GM21367 (cell line): ENCODE data around the gene ABCC4.

ENCODE experiments used
- ATAC-seq: cut with Tn5 transposase; IDR thresholded peaks from one replicate; pipeline ENCODE4 v1.9.1; 2021; ENCODE audit not compliant: unreplicated experiment

ABCC4 gene

GRCh38 chr13:95121516-95121915 lies 179.7 kb downstream of the ABCC4 start:
- no peak for ATAC-seq

DNA sequence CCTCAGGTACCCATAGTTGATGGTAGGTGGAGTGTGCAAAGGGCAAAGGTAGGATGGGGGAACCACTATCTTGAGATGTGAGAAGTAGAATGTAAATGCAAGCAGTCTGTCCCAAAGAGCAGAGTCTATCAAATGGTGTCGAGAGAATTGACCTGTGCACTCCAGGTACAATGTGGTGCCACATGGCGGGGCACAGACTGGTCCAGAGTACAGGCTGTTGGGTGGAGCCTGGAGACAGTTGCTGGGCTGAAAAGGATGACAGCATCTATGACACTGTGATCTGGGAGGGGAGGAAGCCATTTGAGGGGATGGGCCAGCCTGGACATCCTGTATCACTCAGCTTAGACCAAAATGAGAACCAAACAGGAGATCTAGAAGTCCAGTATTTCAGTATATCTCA lies 180.6 kb downstream of the ABCC4 start:
- no peak for ATAC-seq

DNA sequence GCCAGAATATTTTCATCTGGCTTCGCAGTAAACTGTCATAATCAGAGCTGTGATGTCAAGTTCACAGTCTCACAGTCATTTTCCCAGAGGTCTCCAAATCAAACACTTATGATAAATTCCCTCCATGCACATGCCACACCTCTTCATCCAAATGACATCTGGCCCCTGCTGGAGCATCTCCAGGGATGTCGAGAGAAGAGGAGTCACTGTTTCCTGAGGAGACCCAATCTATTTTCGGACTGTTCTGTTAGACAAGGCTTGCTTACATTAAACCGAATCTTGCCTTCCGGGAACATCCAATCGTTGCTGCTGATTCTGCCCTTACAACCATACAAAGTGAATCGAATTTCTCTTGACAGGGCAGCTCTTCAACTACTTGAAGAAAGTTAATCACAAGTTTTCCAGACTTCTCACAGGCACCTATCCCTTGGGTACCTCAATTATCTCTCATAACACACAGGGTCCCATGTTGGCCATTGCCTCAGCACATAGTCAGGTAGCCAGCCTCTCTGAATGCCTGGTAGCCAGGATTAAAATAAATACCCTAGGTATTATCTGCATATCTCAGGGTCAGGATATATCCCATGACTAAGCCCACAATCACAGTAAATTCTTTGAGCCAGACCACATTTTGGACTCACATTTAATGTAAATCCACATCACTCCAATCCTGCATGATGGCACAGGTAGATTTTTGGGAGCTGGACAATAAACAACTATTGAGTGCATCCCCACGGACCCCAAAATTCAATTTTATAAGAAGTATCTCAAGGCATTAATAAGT lies 182.5 kb downstream of the ABCC4 start:
- no peak for ATAC-seq

DNA sequence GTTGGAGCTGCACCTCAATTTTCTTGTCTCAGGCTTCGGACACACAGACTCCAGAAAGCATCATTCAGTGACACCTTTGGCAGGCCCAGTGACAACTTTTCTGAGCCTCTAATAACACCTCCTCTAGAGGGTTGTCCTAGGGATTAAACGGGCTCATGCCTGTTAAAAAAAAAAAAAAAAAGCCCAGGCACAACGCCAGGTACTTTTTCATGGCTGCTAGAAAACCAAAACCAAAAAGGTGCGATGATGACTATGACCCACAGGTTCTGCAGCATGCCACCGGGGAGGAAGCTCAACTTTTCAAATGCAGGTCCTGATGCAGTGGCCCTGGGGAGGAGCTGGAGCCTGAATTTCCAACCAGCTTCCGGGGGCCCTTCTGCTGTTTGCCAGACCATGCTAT lies 184.2 kb downstream of the ABCC4 start:
- no peak for ATAC-seq

GRCh38 chr13:95115525-95115924 lies 185.7 kb downstream of the ABCC4 start:
- ATAC-seq, result no peak

GRCh38 chr13:95113601-95114000 lies 187.7 kb downstream of the ABCC4 start:
- no peak for ATAC-seq

GRCh38 chr13:95112883-95113282 lies 188.4 kb downstream of the ABCC4 start:
- ATAC-seq, result no peak

GRCh38 chr13:95111608-95112007 lies 189.6 kb downstream of the ABCC4 start:
- no peak for ATAC-seq

GRCh38 chr13:95106562-95106961 lies 194.7 kb downstream of the ABCC4 start:
- ATAC-seq, result no peak

DNA sequence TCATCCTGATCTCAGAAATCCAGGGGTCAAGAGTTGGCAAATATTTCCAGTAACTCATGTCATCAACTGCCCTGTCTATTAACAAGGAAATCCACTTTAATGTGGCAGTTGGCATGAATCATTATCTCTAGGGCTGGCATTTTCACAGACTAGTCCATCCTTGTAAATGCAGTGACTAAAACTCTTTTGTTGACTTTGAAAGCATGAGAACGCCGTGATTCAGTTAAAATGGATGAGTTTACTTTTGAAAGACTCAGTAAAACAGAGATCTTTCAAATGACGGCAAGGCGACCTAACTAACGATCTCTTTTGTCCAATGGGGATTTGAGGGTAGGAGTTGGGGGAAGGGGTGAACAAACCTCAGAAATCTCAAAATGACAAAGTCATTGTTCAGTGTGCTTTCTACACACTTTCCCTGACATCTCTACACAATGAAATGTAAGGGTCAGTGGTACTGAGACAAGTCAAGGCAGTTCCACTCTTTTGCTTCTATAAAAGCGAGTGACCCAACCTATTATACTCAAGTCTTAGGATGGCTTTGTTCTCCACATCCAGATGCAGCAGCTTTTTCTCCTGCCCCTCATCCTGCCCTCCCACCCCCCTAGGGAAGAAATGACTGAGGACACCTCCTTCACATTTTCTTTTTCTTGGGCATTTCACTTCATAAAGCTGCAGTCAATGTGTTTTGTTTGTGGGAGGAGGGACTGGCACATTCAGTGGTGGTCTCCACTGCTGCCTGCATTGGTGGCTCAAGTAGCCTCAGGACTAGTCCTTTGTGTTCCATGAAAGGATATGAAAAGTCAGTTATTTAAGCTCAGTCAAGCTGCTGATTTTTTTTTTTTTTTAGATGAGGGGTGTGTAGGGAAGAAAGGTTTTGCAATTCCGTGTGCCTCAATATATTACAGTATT lies 200.5 kb downstream of the ABCC4 start:
- ATAC-seq, result no peak

GRCh38 chr13:95099541-95099940 lies 201.7 kb downstream of the ABCC4 start:
- no peak for ATAC-seq

DNA sequence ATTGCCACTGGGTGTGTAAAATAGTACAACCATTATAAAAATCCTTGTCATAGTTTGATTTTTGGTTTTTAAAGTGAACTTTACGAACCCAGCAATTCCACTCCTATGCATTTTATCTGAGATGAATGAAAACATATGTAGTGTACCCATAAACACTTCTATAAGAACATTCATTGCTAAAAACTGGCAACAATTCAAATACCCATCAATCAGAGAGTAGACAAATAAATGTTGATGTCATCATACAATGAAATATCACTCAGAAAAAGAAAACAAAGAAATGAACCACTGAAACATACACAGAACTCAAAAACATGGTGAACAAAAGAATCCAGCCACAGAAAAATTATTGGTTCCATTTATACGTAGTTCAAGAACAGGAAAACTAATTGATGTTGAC lies 202.3 kb downstream of the ABCC4 start:
- ATAC-seq, result no peak

- no peak for ATAC-seq
These were observed 209.5 kb downstream of the ABCC4 start for GRCh38 chr13:95091755-95092154.

DNA sequence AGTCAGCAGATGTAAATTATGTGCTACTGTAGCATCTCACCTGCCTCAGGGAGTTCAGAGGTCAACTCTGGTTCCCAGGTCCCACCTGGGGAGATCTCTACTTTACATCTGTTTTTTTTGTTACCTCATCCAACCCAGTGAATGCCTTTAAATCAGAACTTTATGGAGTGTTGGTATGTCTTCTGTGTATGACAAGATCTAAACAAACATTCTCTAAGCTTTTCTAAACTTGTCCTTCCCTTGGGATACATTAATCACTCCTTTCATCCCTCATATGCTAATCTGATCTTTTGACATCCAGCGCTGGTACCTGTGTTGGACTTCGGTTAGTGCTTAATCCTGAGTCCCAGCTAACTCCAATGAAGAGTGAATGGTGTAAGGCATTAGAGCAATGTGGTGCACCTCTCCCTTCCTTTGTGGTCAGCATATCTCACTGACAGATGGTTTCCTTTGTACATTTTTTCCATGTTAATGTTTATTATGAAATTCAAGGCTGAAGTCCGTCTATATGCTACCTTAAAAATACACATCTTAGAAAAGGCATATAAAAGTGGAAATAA lies 213.4 kb downstream of the ABCC4 start:
- no peak for ATAC-seq

DNA sequence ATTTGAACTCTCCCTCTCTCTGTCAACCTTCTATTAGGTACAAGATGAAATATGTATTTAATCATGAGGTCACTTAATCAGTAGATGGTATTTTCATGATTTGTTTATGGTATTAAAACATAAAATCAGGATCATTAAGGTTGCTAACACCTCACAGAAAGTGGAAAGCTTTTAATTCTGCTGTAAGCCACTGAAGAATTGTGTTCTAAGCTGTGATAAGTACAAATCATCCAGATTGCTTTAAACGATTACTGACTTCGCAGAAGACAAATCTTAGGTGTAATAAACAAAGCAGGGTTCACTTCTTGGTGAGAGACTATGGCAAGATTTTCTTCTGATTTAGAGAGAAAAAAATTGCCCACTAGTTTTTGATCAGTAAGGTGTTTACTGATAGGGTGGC lies 214.5 kb downstream of the ABCC4 start:
- ATAC-seq, result no peak

DNA sequence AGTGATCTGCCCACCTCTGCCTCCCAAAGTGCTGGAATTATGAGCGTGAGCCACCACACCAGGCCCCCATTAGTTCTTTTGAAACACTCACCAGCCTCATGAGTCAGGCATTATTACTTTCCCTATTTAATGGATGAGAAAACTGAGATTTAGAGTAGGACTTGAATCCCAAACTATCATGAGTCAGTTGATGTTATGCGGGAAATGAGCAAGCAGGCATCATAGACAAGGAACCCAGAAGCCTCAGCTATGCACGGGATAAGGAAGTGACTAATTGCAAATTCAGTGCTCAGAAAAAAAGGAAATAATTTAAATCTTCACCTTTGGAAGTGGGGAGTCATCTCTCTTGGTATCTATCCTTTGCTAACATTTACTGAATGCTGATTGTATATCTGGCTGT lies 217.5 kb downstream of the ABCC4 start:
- ATAC-seq, result no peak

DNA sequence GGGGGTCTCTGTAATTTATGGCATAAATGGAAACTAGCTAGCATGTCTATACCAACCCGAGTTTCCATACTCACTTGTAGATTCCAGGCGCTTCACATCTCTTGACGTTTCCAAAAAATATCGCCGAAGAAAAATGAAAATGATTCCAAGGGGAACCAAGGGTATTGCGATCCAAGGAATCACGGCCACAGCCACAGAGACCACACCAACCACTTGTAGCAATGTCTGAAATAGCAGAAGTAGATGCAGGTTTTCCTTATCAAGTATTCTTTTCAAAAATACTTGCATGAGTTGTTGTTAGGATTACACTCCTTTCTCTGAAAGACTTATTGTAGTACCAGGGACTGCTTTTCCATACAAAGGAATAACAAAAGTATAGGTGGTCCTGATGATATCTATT lies 218.2 kb downstream of the ABCC4 start:
- no peak for ATAC-seq

- no peak for ATAC-seq
These were observed 225.7 kb downstream of the ABCC4 start for GRCh38 chr13:95075506-95075905.

- no peak for ATAC-seq
These were observed 226.4 kb downstream of the ABCC4 start for GRCh38 chr13:95074820-95075219.

DNA sequence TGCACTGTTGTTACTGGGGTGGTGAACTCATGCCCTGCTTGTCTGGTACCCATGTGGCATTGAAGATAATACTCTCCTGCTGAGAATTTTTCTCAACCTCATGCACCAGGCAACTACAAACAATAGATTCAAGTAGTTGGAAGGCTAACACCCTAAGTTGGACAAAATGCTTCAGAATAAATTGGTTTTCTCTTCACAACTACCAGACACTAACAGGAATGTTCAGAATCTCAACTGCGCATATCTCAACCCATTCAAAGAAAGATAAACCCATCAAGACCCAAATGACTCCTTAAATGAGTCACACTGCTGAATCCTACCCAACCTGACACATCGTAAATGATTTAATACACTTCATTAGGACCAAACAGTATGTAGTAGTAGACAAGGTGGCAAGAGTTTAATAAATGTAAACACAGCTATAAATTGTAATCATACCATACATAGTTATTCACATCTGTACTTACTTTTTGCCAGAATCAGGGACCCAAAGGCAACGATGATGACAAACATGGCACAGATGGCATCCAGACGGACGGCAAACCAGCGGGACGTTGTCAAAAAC lies 227.4 kb downstream of the ABCC4 start:
- no peak for ATAC-seq

DNA sequence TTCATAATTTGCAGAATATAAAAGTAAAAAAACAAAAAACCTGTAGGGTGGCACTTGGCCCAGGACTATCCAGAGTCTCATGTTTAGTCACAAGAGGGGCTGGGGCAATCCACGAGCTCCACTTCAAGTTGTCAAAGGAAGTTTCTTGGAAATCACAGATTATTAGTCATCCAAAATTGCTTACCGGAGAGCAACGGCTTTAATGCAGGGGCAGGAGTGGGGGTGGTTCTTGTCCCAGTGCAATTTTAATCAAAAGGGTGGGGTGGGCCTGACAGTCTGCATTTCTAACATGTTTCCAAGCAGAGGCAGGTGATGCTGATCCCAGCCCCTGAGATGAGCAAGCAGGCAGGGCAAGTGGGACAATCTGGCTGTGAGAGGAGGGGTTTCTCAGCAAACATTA lies 233.9 kb downstream of the ABCC4 start:
- no peak for ATAC-seq
